Endodermal cell (in vitro differentiated cells): ENCODE data around the gene TIMM50. TPM values are rescaled to one million over a fixed set of nuclear protein-coding genes. Genes with fewer than 3 reads are reported as not detected.

Experiments used
- DNase-seq: peaks from one replicate; pipeline ENCODE4 v3.0.0-alpha.2; 2017
- H3K27ac ChIP-seq: 2 replicates; pipeline ENCODE4 v1.5.1; 2013; ENCODE audit warnings: mild to moderate bottlenecking, low read depth, low read length, moderate library complexity
- H3K27me3 ChIP-seq: 2 replicates; pipeline ENCODE4 v1.6.1; 2013; ENCODE audit warnings: mild to moderate bottlenecking, low read length, moderate library complexity; ENCODE audit not compliant: insufficient read depth, control insufficient read depth, poor library complexity, severe bottlenecking
- H3K36me3 ChIP-seq: 2 replicates; pipeline ENCODE4 v1.7.0; 2013; ENCODE audit warnings: mild to moderate bottlenecking, low read length, moderate library complexity; ENCODE audit not compliant: control insufficient read depth, insufficient read depth
- H3K4me1 ChIP-seq: one replicate; pipeline ENCODE4 v1.7.0; 2013; ENCODE audit warnings: low read length; ENCODE audit not compliant: control insufficient read depth, insufficient read depth
- H3K4me3 ChIP-seq: 2 replicates; pipeline ENCODE4 v1.5.1; 2013; ENCODE audit warnings: mild to moderate bottlenecking, low read length, moderate library complexity
- H3K9ac ChIP-seq: 2 replicates; pipeline ENCODE4 v1.6.1; 2013; ENCODE audit warnings: mild to moderate bottlenecking, low read length, moderate library complexity; ENCODE audit not compliant: poor library complexity, severe bottlenecking; ENCODE audit errors: extremely low read depth
- H3K9me3 ChIP-seq: 2 replicates; pipeline ENCODE4 v1.6.1; 2013; ENCODE audit warnings: mild to moderate bottlenecking, low read length, moderate library complexity; ENCODE audit not compliant: control insufficient read depth
- H3K27ac Mint-ChIP-seq: 2 replicates; pipeline ENCODE4 v1.8.0; 2020; ENCODE audit warnings: mixed read lengths
- H3K27me3 Mint-ChIP-seq: 2 replicates; pipeline ENCODE4 v1.8.0; 2021; ENCODE audit warnings: mild to moderate bottlenecking, mixed read lengths; ENCODE audit not compliant: insufficient read depth
- H3K36me3 Mint-ChIP-seq: 2 replicates; pipeline ENCODE4 v1.8.0; 2020; ENCODE audit warnings: low read depth, mixed read lengths
- H3K4me1 Mint-ChIP-seq: 2 replicates; pipeline ENCODE4 v1.8.0; 2020; ENCODE audit warnings: mixed read lengths
- H3K4me3 Mint-ChIP-seq: 2 replicates; pipeline ENCODE4 v1.8.0; 2020; ENCODE audit warnings: mild to moderate bottlenecking, moderate library complexity, mixed read lengths
- H3K9me3 Mint-ChIP-seq: 2 replicates; pipeline ENCODE4 v1.8.0; 2020; ENCODE audit warnings: mild to moderate bottlenecking, mixed read lengths
- CTCF ChIP-seq: fragments of 200-600 bp; sonication (generic); conservative IDR thresholded peaks from 2 replicates; pipeline ENCODE4 v1.5.0; 2021; ENCODE audit warnings: antibody characterized with exemption, mild to moderate bottlenecking
- WGBS, 2 experiments: methylation state at CpG; one replicate each; pipeline versions ENCODE4 v1.1.5 to v1.1.7; 2013; ENCODE audit warnings: missing lambda C conversion rate in 2 of 2, mixed read lengths in 1 of 2; ENCODE audit not compliant: insufficient coverage in 1 of 2, insufficient read length in 1 of 2; 5-methylcytosine and 5-hydroxymethylcytosine counted together
- total RNA-seq, 2 donors: library from RNA; stranded (reverse); fragmentation: NEBNext Ultra II Directional in 1 of 2; extraction: Animal tissue kit (Norgen Biotek cat#: 25700) in 1 of 2; gene quantifications; 2 replicates in 1 of 2; 3 replicates in 1 of 2; pipeline ENCODE4 v1.2.1, GENCODE V29; 2021

TIMM50 gene
- total RNA-seq, 2 donors from 2014 or later = 87.8 to 94.6 TPM

GRCh38 chr19:39520541-39521484 lies 40.2 kb downstream of the TIMM50 start:
- no peak overlapping the region for H3K27ac Mint-ChIP-seq
- Histone ChIP-seq H3K4me1 (no peaks in the 10 kb centered on the region), H3K9ac (no peak overlapping the region), H3K9me3 (no peaks in the 10 kb centered on the region), H3K27me3 (peaks cover 5% of the 10 kb centered on the region), H3K36me3 (peaks cover 3% of the 10 kb centered on the region), H3K4me3 (no peak overlapping the region), H3K27ac (no peak overlapping the region)
- H3K27me3 Mint-ChIP-seq = peaks cover 3% of the 10 kb centered on the region
- 96 to 100% methylated on average over 2 to 7 of the region's 8 CpGs for WGBS, 2 experiments
- H3K4me1 Mint-ChIP-seq = peaks cover 16% of the 10 kb centered on the region
- H3K4me3 Mint-ChIP-seq = no peak overlapping the region
- DNase-seq = no peak
- H3K9me3 Mint-ChIP-seq = no peaks in the 10 kb centered on the region
- no peak for TF ChIP-seq CTCF
- peaks cover 30% of the 10 kb centered on the region for H3K36me3 Mint-ChIP-seq

GRCh38 chr19:39524495-39524894 lies 43.9 kb downstream of the TIMM50 start:
- H3K4me1 ChIP-seq = no peaks in the 10 kb centered on the region
- no peak overlapping the region for H3K27ac ChIP-seq
- H3K9ac ChIP-seq = no peak overlapping the region
- TF ChIP-seq CTCF = no peak
- Mint-ChIP-seq H3K36me3 (peaks cover 26% of the 10 kb centered on the region), H3K9me3 (no peaks in the 10 kb centered on the region), H3K27me3 (no peaks in the 10 kb centered on the region), H3K4me3 (no peak overlapping the region), H3K4me1 (no peaks in the 10 kb centered on the region), H3K27ac (no peak overlapping the region)
- 94 to 95% methylated on average over 7 to 8 of the region's 8 CpGs for WGBS, 2 experiments
- H3K9me3 ChIP-seq = no peaks in the 10 kb centered on the region
- DNase-seq = no peak
- H3K36me3 ChIP-seq = peaks cover 3% of the 10 kb centered on the region
- no peaks in the 10 kb centered on the region for H3K27me3 ChIP-seq
- no peak overlapping the region for H3K4me3 ChIP-seq

- no peaks in the 10 kb centered on the region for H3K27me3 Mint-ChIP-seq
- H3K27me3 ChIP-seq = no peaks in the 10 kb centered on the region
- no peaks in the 10 kb centered on the region for H3K9me3 Mint-ChIP-seq
- H3K27ac ChIP-seq = no peak overlapping the region
- H3K36me3 ChIP-seq = peaks cover 3% of the 10 kb centered on the region
- WGBS, 2 experiments = 97% methylated on average over 3 of the region's 3 CpGs; no CpG with 5 or more reads in 1 of the 2 experiments
- H3K36me3 Mint-ChIP-seq = peaks cover 26% of the 10 kb centered on the region
- no peaks in the 10 kb centered on the region for H3K4me1 Mint-ChIP-seq
- no peak overlapping the region for H3K4me3 Mint-ChIP-seq
- H3K4me3 ChIP-seq = no peak overlapping the region
- H3K9me3 ChIP-seq = no peaks in the 10 kb centered on the region
- H3K4me1 ChIP-seq = no peaks in the 10 kb centered on the region
- no peak for DNase-seq
- H3K9ac ChIP-seq = no peak overlapping the region
- H3K27ac Mint-ChIP-seq = no peak overlapping the region
- TF ChIP-seq CTCF = no peak
Observed at GRCh38 chr19:39525205-39525604, 44.6 kb downstream of the TIMM50 start.
